BJ (cell line): Measurements from ENCODE around the gene SELENOP. TPM values are rescaled to one million over a fixed set of nuclear protein-coding genes. Genes with fewer than 3 reads are reported as not detected.

Source experiments
- CTCF ChIA-PET: fragments of 350-600 bp; formaldehyde crosslinking; extraction: SDS; loops from one replicate; lab custom pipeline; 2021; ENCODE audit warnings: antibody characterized with exemption, inconsistent platforms; lab: Yijun Ruan, JAX
- POLR2A ChIA-PET: fragments of 300-600 bp; sonication (Branson Sonifier 250); formaldehyde crosslinking; extraction: SDS; loops from one replicate; lab custom pipeline; 2021; ENCODE audit warnings: antibody characterized with exemption; lab: Charles Lee
- DNase-seq: peaks from one replicate; pipeline ENCODE4 v3.0.0-alpha.2; 2011; ENCODE audit warnings: low read depth
- H3K27me3 ChIP-seq: 2 replicates; pipeline ENCODE4 v1.6.0; 2011; ENCODE audit warnings: low read length; ENCODE audit not compliant: control insufficient read depth, insufficient read depth
- H3K36me3 ChIP-seq: 2 replicates; pipeline ENCODE4 v1.5.1; 2011; ENCODE audit warnings: low read length; ENCODE audit not compliant: control insufficient read depth, insufficient read depth
- H3K4me3 ChIP-seq: 2 replicates; pipeline ENCODE4 v1.5.1; 2011; ENCODE audit warnings: low read depth, mild to moderate bottlenecking, control low read depth, low read length
- CTCF ChIP-seq: IDR thresholded peaks from 2 replicates; pipeline ENCODE4 v1.5.1; 2011; ENCODE audit warnings: low read depth, mild to moderate bottlenecking, control low read depth, inconsistent platforms, low read length, moderate library complexity; ENCODE audit not compliant: insufficient read depth
- polyA minus RNA-seq: library from RNA; depleted of rRNA, polyadenylated mRNA; stranded (reverse); fragments of >200 nt; gene quantifications from 2 replicates; pipeline ENCODE4 v1.2.3, GENCODE V29; 2011; rRNA and poly(A)+ RNA removed
- polyA plus RNA-seq: library from polyadenylated mRNA; depleted of rRNA; stranded (reverse); fragments of >200 nt; gene quantifications from 2 replicates; pipeline ENCODE4 v1.2.3, GENCODE V29; 2011; rRNA removed

Gene SELENOP
- polyA plus RNA-seq (4.4 and 4.6 TPM in 2 replicates), polyA minus RNA-seq (0.26 and 0.71 TPM in 2 replicates)

- CTCF ChIA-PET, result interaction anchor here (1.7 kb wide), 1 partner anchor 14 kb away, joined by 4 read pairs; no protein-coding TSS in a partner anchor
- no peak for TF ChIP-seq CTCF
- POLR2A ChIA-PET, result no interaction called here
- Histone ChIP-seq H3K27me3 (no peaks in the 10 kb centered on the region), H3K4me3 (peak within 1 kb of the TSS; percentile 1; the same call in 1 of the 2 replicates), H3K36me3 (no peaks in the 10 kb centered on the region)
- peak; percentile 2 for DNase-seq
Measured at GRCh38 chr5:42811591-42812446, at the start of gene SELENOP. TSS of gene SELENOP (minus strand) at chr5:42811892. CDS start at chr5:42808353, 3,539 bp downstream.

GRCh38 chr5:42858687-42859086 is 47.0 kb upstream of the SELENOP start:
- TF ChIP-seq CTCF, result no peak
- ChIA-PET POLR2A (no interaction called here), CTCF (interaction anchor here (1.6 kb wide), 1 partner anchor 22 kb away, joined by 4 read pairs; no protein-coding TSS in a partner anchor)
- H3K4me3 ChIP-seq, result no peak overlapping the region
- H3K36me3 ChIP-seq, result no peaks in the 10 kb centered on the region
- H3K27me3 ChIP-seq, result no peaks in the 10 kb centered on the region
- DNase-seq, result no peak

- POLR2A ChIA-PET, result no interaction called here
- no peak for DNase-seq
- H3K36me3 ChIP-seq, result no peaks in the 10 kb centered on the region
- TF ChIP-seq CTCF, result no peak
- H3K4me3 ChIP-seq, result no peak overlapping the region
- CTCF ChIA-PET, result interaction anchor here (1.6 kb wide), 1 partner anchor 23 kb away, joined by 4 read pairs; no protein-coding TSS in a partner anchor
- H3K27me3 ChIP-seq, result no peaks in the 10 kb centered on the region
Measured at GRCh38 chr5:42858031-42858643, 46.4 kb upstream of the SELENOP start.

GRCh38 chr5:42855811-42856210 is 44.1 kb upstream of the SELENOP start:
- CTCF ChIA-PET, result interaction anchor here (1.1 kb wide), 1 partner anchor 9 kb away, joined by 3 read pairs; no protein-coding TSS in a partner anchor

More at GRCh38 chr5:42855811-42856210, 44.1 kb upstream of the SELENOP start:
- no peak for DNase-seq
- Histone ChIP-seq H3K4me3 (no peak overlapping the region), H3K27me3 (no peaks in the 10 kb centered on the region), H3K36me3 (no peaks in the 10 kb centered on the region)
- POLR2A ChIA-PET, result no interaction called here
- no peak for TF ChIP-seq CTCF
